Peyer's patch (tissue), 4 donors: Measurements from ENCODE around the gene JAM3. TPM values are rescaled to one million over a fixed set of nuclear protein-coding genes. Genes with fewer than 3 reads are reported as not detected.
"Not testable (repeated sequence)": the region's sequence is repeated elsewhere in the genome, so short reads cannot be mapped to it uniquely, and the experiment has no call there.

Experiments used
- DNase-seq, 3 donors: peaks; one replicate each; pipeline ENCODE4 v3.0.0-alpha.2; 2017 to 2019
- H3K27ac ChIP-seq, 4 donors: fragments of 200-600 bp; sonication (generic); one replicate each; pipeline ENCODE4 v1.5.1; 2016 to 2019
- H3K27me3 ChIP-seq, 2 donors: fragments of 200-600 bp; sonication (generic); one replicate each; pipeline ENCODE4 v1.5.1; 2019
- H3K36me3 ChIP-seq, 3 donors: fragments of 200-600 bp; sonication (generic); one replicate each; pipeline ENCODE4 v1.5.1; 2016 to 2019
- H3K4me1 ChIP-seq, 4 donors: fragments of 200-600 bp; sonication (generic); one replicate each; pipeline ENCODE4 v1.5.1; 2016 to 2019
- H3K4me3 ChIP-seq, 4 donors: fragments of 200-600 bp; sonication (generic); 1 replicate in 3 of 4; 2 replicates in 1 of 4; pipeline ENCODE4 v1.5.1; 2016 to 2019; ENCODE audit warnings: mild to moderate bottlenecking in 1 of 4
- H3K9me3 ChIP-seq, 4 donors: fragments of 200-600 bp; sonication (generic); one replicate each; pipeline ENCODE4 v1.5.1; 2016 to 2019; ENCODE audit warnings: mild to moderate bottlenecking in 1 of 4
- CTCF ChIP-seq, 6 experiments: fragments of 450-650 bp in 4 of 6; fragments of 200-600 bp in 2 of 6; sonication (generic) in 1 of 6; IDR thresholded peaks; one replicate each; pipeline ENCODE4 v1.5.1; 2017 to 2019; ENCODE audit warnings: antibody characterized with exemption in 6 of 6, mild to moderate bottlenecking in 3 of 6, moderate library complexity in 1 of 6
- POLR2A ChIP-seq, 2 donors: fragments of 450-650 bp; IDR thresholded peaks; one replicate each; pipeline ENCODE4 v1.5.1; 2017; ENCODE audit warnings: antibody characterized with exemption in 2 of 2, mild to moderate bottlenecking in 2 of 2, moderate library complexity in 2 of 2
- total RNA-seq, 4 donors: library from RNA; depleted of rRNA; stranded (reverse); fragments of >200 nt; gene quantifications; one replicate each; pipeline ENCODE4 v1.1.0, GENCODE V29; 2016

JAM3 gene
- total RNA-seq, 4 donors from 2014 or later: 4.6 to 14.0 (median 8.5) TPM

- Histone ChIP-seq H3K9me3 (no peaks in the 10 kb centered on the region), H3K36me3 (no peaks in the 10 kb centered on the region), H3K27me3 (no peaks in the 10 kb centered on the region), H3K4me1 (peaks cover 0 to 8% (median 1%) of the 10 kb centered on the region in 4 donors), H3K4me3 (no peak overlapping the region), H3K27ac (peak overlapping the region in 2 of 4 donors; percentile 37 to 57)
- TF ChIP-seq POLR2A (IDR thresholded peaks at IDR 0.05) (no peak), CTCF (IDR thresholded peaks at IDR 0.05) (no peak)
- no peak for DNase-seq
These were observed 4.0 kb downstream of the JAM3 start for GRCh38 chr11:134072844-134073243.

- Histone ChIP-seq H3K4me1 (peaks cover 0 to 2% (median under 1%) of the 10 kb centered on the region in 4 donors), H3K4me3 (no peak overlapping the region), H3K27me3 (no peaks in the 10 kb centered on the region), H3K36me3 (no peaks in the 10 kb centered on the region), H3K9me3 (no peaks in the 10 kb centered on the region), H3K27ac (no peak overlapping the region)
- DNase-seq: no peak
- TF ChIP-seq CTCF (IDR thresholded peaks at IDR 0.05): no peak
- TF ChIP-seq POLR2A (IDR thresholded peaks at IDR 0.05): no peak
These were observed 5.5 kb downstream of the JAM3 start for GRCh38 chr11:134074346-134074745.

GRCh38 chr11:134074766-134075165, 5.9 kb downstream of the JAM3 start:
- Histone ChIP-seq H3K27me3 (no peaks in the 10 kb centered on the region), H3K4me1 (no peaks in the 10 kb centered on the region), H3K27ac (no peak overlapping the region), H3K4me3 (no peak overlapping the region), H3K9me3 (no peaks in the 10 kb centered on the region), H3K36me3 (no peaks in the 10 kb centered on the region)
- no peak for DNase-seq
- TF ChIP-seq CTCF (IDR thresholded peaks at IDR 0.05) (no peak), POLR2A (IDR thresholded peaks at IDR 0.05) (no peak)

GRCh38 chr11:134079317-134079716, 10.4 kb downstream of the JAM3 start:
- Histone ChIP-seq H3K27ac (no peak overlapping the region), H3K4me1 (no peaks in the 10 kb centered on the region), H3K36me3 (no peaks in the 10 kb centered on the region), H3K27me3 (no peaks in the 10 kb centered on the region), H3K4me3 (no peak overlapping the region), H3K9me3 (peaks cover 0 to 7% (median 4%) of the 10 kb centered on the region in 4 donors)
- DNase-seq: no peak
- no peak for TF ChIP-seq POLR2A (IDR thresholded peaks at IDR 0.05)
- no peak for TF ChIP-seq CTCF (IDR thresholded peaks at IDR 0.05)

- not testable (repeated sequence) for H3K4me3 ChIP-seq, DNase-seq, H3K9me3 ChIP-seq, H3K36me3 ChIP-seq, H3K4me1 ChIP-seq, H3K27me3 ChIP-seq, H3K27ac ChIP-seq
These were observed 12.4 kb downstream of the JAM3 start for GRCh38 chr11:134081258-134081657.

GRCh38 chr11:134082990-134083389, 14.1 kb downstream of the JAM3 start:
- Histone ChIP-seq H3K27me3 (no peaks in the 10 kb centered on the region), H3K9me3 (peaks cover 0 to 7% (median 4%) of the 10 kb centered on the region in 4 donors), H3K4me3 (no peak overlapping the region), H3K4me1 (no peaks in the 10 kb centered on the region), H3K36me3 (no peaks in the 10 kb centered on the region), H3K27ac (no peak overlapping the region)
- DNase-seq: no peak
- TF ChIP-seq CTCF (IDR thresholded peaks at IDR 0.05) (no peak), POLR2A (IDR thresholded peaks at IDR 0.05) (no peak)
